Measurements from ENCODE around the gene PKD2L1.
"Not testable (repeated sequence)": the region's sequence is repeated elsewhere in the genome, so short reads cannot be mapped to it uniquely, and the experiment has no call there.

The PKD2L1 gene

GRCh38 chr10:100297242-100297641, 32.8 kb downstream of the PKD2L1 start:
- DNase-seq: no peak
- no peak for TF ChIP-seq POLR2A (IDR thresholded peaks at IDR 0.05; ENCODE audit: low read length)
- no peak for TF ChIP-seq GATA1 (IDR thresholded peaks at IDR 0.05; ENCODE audit: low read depth, low read length)

GRCh38 chr10:100293066-100293465, 37.0 kb downstream of the PKD2L1 start:
- TF ChIP-seq POLR2A (IDR thresholded peaks at IDR 0.05; ENCODE audit: low read length) (no peak), GATA1 (IDR thresholded peaks at IDR 0.05; ENCODE audit: low read depth, low read length) (no peak)
- DNase-seq: no peak

GRCh38 chr10:100292300-100292699, 37.7 kb downstream of the PKD2L1 start:
- DNase-seq: not testable (repeated sequence)

GRCh38 chr10:100291356-100291755, 38.7 kb downstream of the PKD2L1 start:
- no peak for TF ChIP-seq POLR2A (IDR thresholded peaks at IDR 0.05; ENCODE audit: low read length)
- no peak for TF ChIP-seq GATA1 (IDR thresholded peaks at IDR 0.05; ENCODE audit: low read depth, low read length)
- no peak for DNase-seq

- no peak for TF ChIP-seq POLR2A (IDR thresholded peaks at IDR 0.05; ENCODE audit: low read length)
- TF ChIP-seq GATA1 (IDR thresholded peaks at IDR 0.05; ENCODE audit: low read depth, low read length): peak; percentile 45
- DNase-seq: peak; percentile 60 to 78
Measured at GRCh38 chr10:100289641-100290040, 40.4 kb downstream of the PKD2L1 start.

DNA sequence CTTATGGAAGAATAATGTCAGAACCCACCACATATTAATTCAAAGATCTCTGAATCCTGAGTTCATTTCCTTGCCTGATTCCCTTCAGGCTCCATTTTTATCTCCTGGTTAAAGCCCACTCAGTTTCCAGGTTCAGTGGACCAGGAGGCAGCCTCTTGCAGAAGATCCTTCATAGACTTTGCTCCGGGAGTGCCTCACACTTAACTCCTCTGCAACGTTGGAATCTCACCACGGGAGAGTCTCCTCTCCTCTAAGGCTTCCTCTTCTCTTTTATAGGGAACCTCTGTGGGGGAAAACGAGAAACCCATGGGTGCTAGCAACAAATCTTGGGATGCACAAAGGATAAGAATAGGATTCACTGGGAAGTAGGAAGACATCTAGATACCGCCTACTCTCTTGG, 41.8 kb downstream of the PKD2L1 start:
- no peak for DNase-seq

DNA sequence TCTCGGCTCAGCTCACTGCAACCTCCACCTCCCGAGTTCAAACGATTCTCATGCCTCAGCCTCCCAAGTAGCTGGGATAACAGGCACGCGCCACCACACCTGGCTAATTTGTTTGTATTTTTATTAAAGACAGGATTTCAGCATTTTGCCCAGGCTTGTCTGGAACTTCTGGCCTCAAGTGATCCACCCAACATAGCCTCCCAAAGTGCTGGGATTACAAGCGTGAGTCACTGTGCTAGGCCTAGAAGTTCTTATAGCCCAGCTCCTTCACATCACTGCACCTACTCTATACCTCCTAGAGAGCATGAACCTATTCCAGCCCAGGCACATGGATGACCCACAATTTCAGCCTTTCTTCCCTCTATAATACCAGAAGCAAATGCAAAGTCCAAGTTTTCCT, 42.3 kb downstream of the PKD2L1 start:
- no peak for DNase-seq
- TF ChIP-seq GATA1 (IDR thresholded peaks at IDR 0.05; ENCODE audit: low read depth, low read length): no peak
- TF ChIP-seq POLR2A (IDR thresholded peaks at IDR 0.05; ENCODE audit: low read length): no peak

More for the DNA sequence above, 41.8 kb downstream of the PKD2L1 start:
- TF ChIP-seq POLR2A (IDR thresholded peaks at IDR 0.05; ENCODE audit: low read length) (no peak), GATA1 (IDR thresholded peaks at IDR 0.05; ENCODE audit: low read depth, low read length) (no peak)

GRCh38 chr10:100286051-100287033, 43.7 kb downstream of the PKD2L1 start, which contains the start of gene BLOC1S2:
Gene BLOC1S2, minus strand, starts transcription at chr10:100286680. Its CDS starts 21 bp downstream, at chr10:100286659.
- TF ChIP-seq POLR2A (IDR thresholded peaks at IDR 0.05; ENCODE audit: low read length) (peak; percentile 96), GATA1 (IDR thresholded peaks at IDR 0.05; ENCODE audit: low read depth, low read length) (no peak)
- peak; percentile 95 to 97 for DNase-seq

- not testable (repeated sequence) for DNase-seq
Measured at GRCh38 chr10:100285326-100285725, 44.7 kb downstream of the PKD2L1 start.

- no peak for DNase-seq
- no peak for TF ChIP-seq GATA1 (IDR thresholded peaks at IDR 0.05; ENCODE audit: low read depth, low read length)
- no peak for TF ChIP-seq POLR2A (IDR thresholded peaks at IDR 0.05; ENCODE audit: low read length)
Measured at GRCh38 chr10:100282907-100283306, 47.1 kb downstream of the PKD2L1 start.

DNA sequence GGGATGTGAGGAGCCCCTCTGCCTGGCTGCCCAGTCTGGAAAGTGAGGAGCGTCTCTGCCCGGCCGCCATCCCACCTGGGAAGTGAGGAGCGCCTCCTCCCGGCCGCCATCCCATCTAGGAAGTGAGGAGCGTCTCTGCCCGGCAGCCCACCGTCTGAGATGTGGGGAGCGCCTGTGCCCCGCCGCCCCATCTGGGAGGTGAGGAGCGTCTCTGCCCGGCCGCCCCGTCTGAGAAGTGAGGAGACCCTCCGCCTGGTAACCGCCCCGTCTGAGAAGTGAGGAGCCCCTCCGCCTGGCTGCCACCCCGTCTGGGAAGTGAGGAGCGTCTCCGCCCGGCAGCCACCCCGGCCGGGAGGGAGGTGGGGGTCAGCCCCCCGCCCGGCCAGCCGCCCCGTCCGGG, 53.1 kb downstream of the PKD2L1 start:
- not testable (repeated sequence) for DNase-seq

DNA sequence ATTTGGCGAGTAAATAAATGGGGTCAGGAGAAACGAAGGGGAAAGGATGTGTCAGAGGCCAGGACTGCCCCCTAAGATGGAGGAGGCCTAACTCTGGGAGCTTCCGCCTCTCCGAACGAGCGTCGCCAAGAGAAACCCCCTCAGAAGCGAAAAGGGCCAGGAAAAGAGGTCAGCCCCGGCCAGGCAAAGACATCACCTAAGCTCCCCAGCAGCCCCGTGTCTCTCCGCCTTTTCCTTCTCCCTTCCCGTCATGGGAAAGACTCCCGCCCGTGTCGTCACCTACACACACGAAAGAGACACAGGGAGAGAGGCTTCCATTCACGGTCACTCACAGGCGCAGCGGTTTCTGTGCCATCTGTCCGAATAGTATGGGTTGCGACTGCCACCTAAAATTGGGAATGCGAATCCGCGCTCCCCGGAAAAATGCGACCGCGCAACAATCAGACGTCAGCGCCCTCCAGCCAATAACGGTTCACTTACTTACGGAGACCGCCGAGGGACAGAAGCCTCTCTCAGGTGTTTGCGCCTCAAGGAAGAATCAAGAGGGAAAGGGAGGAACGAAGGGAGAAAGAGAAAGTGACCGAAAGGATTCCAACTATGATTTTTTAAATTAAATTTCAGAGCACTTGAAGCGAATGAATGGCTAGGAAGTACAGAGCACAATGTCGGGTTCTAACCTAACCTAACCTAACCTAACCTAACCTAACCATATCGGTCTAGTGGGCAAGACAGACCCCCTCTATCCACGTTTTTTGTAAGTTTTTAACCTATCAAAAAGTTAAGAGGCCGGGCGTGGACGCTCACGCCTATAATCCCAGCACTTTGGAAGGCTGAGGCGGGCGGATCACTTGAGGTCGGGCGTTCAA, 62.6 kb downstream of the PKD2L1 start, which contains the start of gene CWF19L1:
Gene CWF19L1 (minus strand): TSS at position 400 of the 866 bp plus-strand sequence. CDS start 45 bp downstream, at position 355.
- peak; percentile 83 for TF ChIP-seq POLR2A (IDR thresholded peaks at IDR 0.05; ENCODE audit: low read length)
- no peak for TF ChIP-seq GATA1 (IDR thresholded peaks at IDR 0.05; ENCODE audit: low read depth, low read length)

GRCh38 chr10:100265821-100266485, 64.1 kb downstream of the PKD2L1 start:
- no peak for DNase-seq

More for the DNA sequence above, 62.6 kb downstream of the PKD2L1 start, which contains the start of gene CWF19L1:
- DNase-seq: peak; percentile 90

DNA sequence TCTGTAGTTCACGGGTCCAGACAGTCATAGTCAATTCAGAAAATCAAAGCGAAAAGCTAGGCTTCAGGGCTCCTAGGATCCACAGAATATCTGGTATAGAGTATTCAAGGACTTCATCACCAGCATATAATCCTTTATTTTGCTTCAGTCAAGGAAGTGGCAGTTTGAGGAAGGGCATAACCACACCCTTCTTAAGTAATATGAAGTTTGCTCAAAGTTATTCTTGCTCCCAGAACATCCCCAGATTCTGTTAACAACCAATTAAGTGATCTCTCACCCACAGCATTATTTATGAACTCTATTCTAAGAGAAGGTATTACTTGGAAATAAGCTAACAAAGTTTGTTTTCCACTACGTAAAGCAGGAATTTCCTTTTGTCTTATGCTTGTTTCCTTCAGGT, 75.8 kb downstream of the PKD2L1 start:
- DNase-seq: no peak
- TF ChIP-seq POLR2A (IDR thresholded peaks at IDR 0.05; ENCODE audit: low read length): no peak
- no peak for TF ChIP-seq GATA1 (IDR thresholded peaks at IDR 0.05; ENCODE audit: low read depth, low read length)

More at GRCh38 chr10:100265821-100266485, 64.1 kb downstream of the PKD2L1 start:
- TF ChIP-seq GATA1 (IDR thresholded peaks at IDR 0.05; ENCODE audit: low read depth, low read length) (no peak), POLR2A (IDR thresholded peaks at IDR 0.05; ENCODE audit: low read length) (no peak)
